Activated effector memory CD4-positive, alpha-beta T cell treated with anti-CD3 and anti-CD28 coated beads, Interleukin-2, amount 50 U/mL, for 16 hours (primary cell): ENCODE results near the gene ENKUR.

Experiments used
- DNase-seq: peaks from one replicate; pipeline ENCODE4 v3.0.0-alpha.2; 2020

ENKUR gene

DNA sequence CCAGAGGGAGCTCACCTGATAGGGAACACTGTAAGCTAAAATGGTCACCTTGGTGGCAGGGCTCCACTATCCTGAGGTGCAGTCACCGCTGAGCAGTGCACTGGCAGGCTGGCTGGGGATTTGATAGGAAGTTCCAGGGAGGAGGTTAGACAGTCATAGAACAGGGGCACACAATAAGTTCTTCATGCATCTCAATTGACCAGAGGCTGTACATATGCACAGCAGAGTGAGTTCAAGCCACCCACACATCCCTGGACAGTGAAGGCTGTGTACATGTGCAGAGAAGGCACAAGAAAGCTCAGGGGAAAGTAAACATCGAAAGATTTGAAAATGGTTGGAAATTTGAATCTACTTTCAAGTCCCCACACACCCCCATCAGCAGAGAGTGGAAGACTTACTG, 77.4 kb downstream of the ENKUR start:
- no peak for DNase-seq

DNA sequence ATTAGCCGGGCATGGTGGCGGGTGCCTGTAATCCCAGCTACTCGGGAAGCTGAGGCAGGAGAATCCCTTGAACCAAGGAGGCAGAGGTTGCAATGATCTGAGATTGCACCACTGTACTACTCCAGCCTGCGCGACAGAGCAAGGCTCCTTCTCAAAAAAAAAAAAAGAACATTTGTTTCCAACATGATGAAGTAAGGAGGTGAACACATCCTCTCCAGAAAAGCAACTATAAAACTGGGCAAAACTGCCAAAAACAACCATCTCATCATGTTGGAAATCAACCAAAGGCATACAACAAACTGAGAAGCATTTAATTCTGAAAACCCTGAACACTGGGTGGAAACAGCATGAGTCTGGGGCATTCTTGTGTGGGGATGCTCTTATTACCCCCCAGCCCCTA, 77.9 kb downstream of the ENKUR start:
- DNase-seq: no peak

DNA sequence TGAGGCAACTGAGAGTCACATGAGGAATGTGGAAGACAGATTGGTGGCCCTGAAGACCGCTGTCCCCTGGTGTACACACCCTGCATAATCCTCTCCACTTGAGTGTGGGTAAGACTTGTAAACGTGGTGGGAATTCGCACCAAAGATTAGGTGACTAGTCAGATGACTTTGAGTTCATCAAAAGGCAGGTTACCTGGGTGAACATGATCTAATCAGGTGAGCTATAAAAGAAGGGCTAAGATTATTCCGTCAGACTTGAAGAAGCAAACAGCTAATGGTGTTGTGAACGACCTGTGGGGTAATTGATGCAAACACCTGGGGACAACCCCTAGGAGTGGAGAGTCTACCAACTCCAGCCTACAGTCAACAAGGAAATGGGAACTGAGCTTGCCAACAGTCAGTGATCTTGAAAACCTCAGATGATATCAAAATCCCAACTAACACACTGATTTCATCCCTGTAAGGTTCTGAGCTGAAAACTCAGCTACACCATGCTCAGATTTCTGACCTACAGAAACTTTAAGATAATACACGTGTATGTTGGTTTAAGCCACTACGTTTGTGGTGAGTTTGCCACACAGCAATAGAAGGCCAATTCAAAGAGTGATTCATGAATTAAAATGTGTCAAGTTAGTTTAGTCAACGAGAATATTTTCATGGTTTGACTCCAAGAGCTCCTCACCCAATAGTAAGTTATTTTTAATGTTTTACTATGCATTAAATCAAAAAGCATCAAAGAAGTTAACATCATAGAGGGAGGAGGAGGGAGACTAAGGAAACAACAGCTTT, 80.3 kb downstream of the ENKUR start:
- DNase-seq: no peak
